OCI-LY7 (cell line): ENCODE results near the gene USP24.

ENCODE experiments used
- CTCF ChIP-seq: fragments of 200-600 bp; sonication (generic); conservative IDR thresholded peaks from 2 replicates; pipeline ENCODE4 v1.5.1; 2014; ENCODE audit warnings: mild to moderate bottlenecking, antibody characterized with exemption, low read length, moderate library complexity, mixed read lengths
- EZH2phosphoT487 ChIP-seq: fragments of 200-600 bp; sonication (generic); IDR thresholded peaks from 2 replicates; pipeline ENCODE4 v1.6.1; 2018; ENCODE audit warnings: low read depth, borderline replicate concordance, mild to moderate bottlenecking, mixed run types, antibody characterized with exemption, low read length, moderate library complexity, mixed read lengths

- TF ChIP-seq CTCF, result no peak
- TF ChIP-seq EZH2phosphoT487, result no peak
Observed at GRCh38 chr1:55079651-55080050, 135.5 kb downstream of the USP24 start.
